ENCODE data around the gene CRYBG1. TPM values are rescaled to one million over a fixed set of nuclear protein-coding genes. Genes with fewer than 3 reads are reported as not detected.

CRYBG1 gene
- polyA plus RNA-seq, 1 donor (not counting 4 experiments of a cell fraction or from before 2014, with no cell fraction given): 54.7 TPM

DNA sequence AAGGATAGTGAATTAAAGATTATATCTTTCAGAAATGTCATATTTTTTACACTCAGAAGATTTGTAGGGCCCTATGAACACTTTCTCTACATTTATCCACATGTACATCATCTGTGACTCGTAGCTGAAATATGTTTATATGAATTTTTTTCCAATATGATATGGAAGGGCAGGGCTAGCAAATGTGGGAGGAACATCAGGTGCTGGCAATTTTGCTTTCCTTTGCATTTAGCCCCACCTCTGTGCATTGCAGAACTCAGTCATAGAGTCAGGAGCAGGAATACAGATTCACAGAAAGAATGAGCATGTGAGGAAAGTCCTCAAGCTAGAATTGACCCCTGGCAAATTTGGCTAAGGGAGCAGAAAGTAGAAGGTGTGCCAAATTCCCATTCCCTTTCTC, 129.9 kb downstream of the CRYBG1 start:
- Histone ChIP-seq H3K4me1 (ENCODE audit: control insufficient read depth, extremely low read depth, insufficient read depth, low read length) (peaks cover 28% of the 10 kb centered on the region), H3K36me3 (ENCODE audit: control insufficient read depth in 2 of 2, extremely low read depth in 1 of 2, insufficient read depth in 2 of 2, low read length in 2 of 2) (no peaks in the 10 kb centered on the region), H3K4me2 (ENCODE audit: control insufficient read depth, extremely low read depth, insufficient read depth, low read depth, low read length) (peak overlapping the region; percentile 50), H3K27me3 (ENCODE audit: control insufficient read depth, extremely low read depth, insufficient read depth, low read length) (no peaks in the 10 kb centered on the region), H3K9me3 (ENCODE audit: control insufficient read depth, low read depth, low read length) (no peaks in the 10 kb centered on the region), H3K9ac (ENCODE audit: control insufficient read depth, extremely low read depth, insufficient read depth, low read length) (no peak overlapping the region), H3K79me2 (ENCODE audit: control insufficient read depth, insufficient read depth, low read length) (peaks cover 9% of the 10 kb centered on the region), H3K9me1 (ENCODE audit: control insufficient read depth, extremely low read depth, insufficient read depth, low read length) (no peaks in the 10 kb centered on the region), H2AFZ (ENCODE audit: control insufficient read depth, low read length) (no peak overlapping the region), H3K4me3 (ENCODE audit: control insufficient read depth in 2 of 3, extremely low read depth in 1 of 3, insufficient read depth in 2 of 3, low read depth in 1 of 3, low read length in 3 of 3) (no peak overlapping the region), H4K20me1 (ENCODE audit: control insufficient read depth, extremely low read depth, insufficient read depth, low read length) (no peaks in the 10 kb centered on the region), H3K27ac (ENCODE audit: control insufficient read depth, insufficient read depth, low read length) (peak overlapping the region; percentile 23)
- FAIRE-seq (peak; percentile 75), DNase-seq (ENCODE audit: low read depth, low spot score) (no peak)
- TF ChIP-seq EZH2 (IDR thresholded peaks at IDR 0.05; ENCODE audit: low read length) (no peak), CTCF (optimal IDR thresholded peaks at IDR 0.05 in 1 of 3, IDR thresholded peaks at IDR 0.05 in 1 of 3, conservative IDR thresholded peaks at IDR 0.05 in 1 of 3; ENCODE audit: extremely low read depth in 1 of 3, insufficient read depth in 2 of 3, low read length in 3 of 3) (no peak)
- dilution Hi-C loops (cut with MboI; ENCODE audit: extremely low pct_ligation_motif_present, low sequenced_read_pairs): no loop called here

- H3K4me2 ChIP-seq (ENCODE audit: control insufficient read depth, extremely low read depth, insufficient read depth, low read depth, low read length): peak overlapping the region; percentile 50
- H3K36me3 ChIP-seq (ENCODE audit: control insufficient read depth in 2 of 2, extremely low read depth in 1 of 2, insufficient read depth in 2 of 2, low read length in 2 of 2): no peaks in the 10 kb centered on the region
- no peak overlapping the region for H3K9ac ChIP-seq (ENCODE audit: control insufficient read depth, extremely low read depth, insufficient read depth, low read length)
- H2AFZ ChIP-seq (ENCODE audit: control insufficient read depth, low read length): no peak overlapping the region
- peaks cover 9% of the 10 kb centered on the region for H3K79me2 ChIP-seq (ENCODE audit: control insufficient read depth, insufficient read depth, low read length)
- dilution Hi-C loops (cut with MboI; ENCODE audit: extremely low pct_ligation_motif_present, low sequenced_read_pairs): no loop called here
- DNase-seq (ENCODE audit: low read depth, low spot score) (no peak), FAIRE-seq (no peak)
- no peak overlapping the region for H3K27ac ChIP-seq (ENCODE audit: control insufficient read depth, insufficient read depth, low read length)
- H3K9me1 ChIP-seq (ENCODE audit: control insufficient read depth, extremely low read depth, insufficient read depth, low read length): no peaks in the 10 kb centered on the region
- no peaks in the 10 kb centered on the region for H3K9me3 ChIP-seq (ENCODE audit: control insufficient read depth, low read depth, low read length)
- TF ChIP-seq CTCF (optimal IDR thresholded peaks at IDR 0.05 in 1 of 3, IDR thresholded peaks at IDR 0.05 in 1 of 3, conservative IDR thresholded peaks at IDR 0.05 in 1 of 3; ENCODE audit: extremely low read depth in 1 of 3, insufficient read depth in 2 of 3, low read length in 3 of 3): no peak
- no peak for TF ChIP-seq EZH2 (IDR thresholded peaks at IDR 0.05; ENCODE audit: low read length)
- H4K20me1 ChIP-seq (ENCODE audit: control insufficient read depth, extremely low read depth, insufficient read depth, low read length): no peaks in the 10 kb centered on the region
- H3K4me1 ChIP-seq (ENCODE audit: control insufficient read depth, extremely low read depth, insufficient read depth, low read length): peaks cover 31% of the 10 kb centered on the region
- no peaks in the 10 kb centered on the region for H3K27me3 ChIP-seq (ENCODE audit: control insufficient read depth, extremely low read depth, insufficient read depth, low read length)
- H3K4me3 ChIP-seq (ENCODE audit: control insufficient read depth in 2 of 3, extremely low read depth in 1 of 3, insufficient read depth in 2 of 3, low read depth in 1 of 3, low read length in 3 of 3): no peak overlapping the region
These were observed 130.5 kb downstream of the CRYBG1 start for GRCh38 chr6:106490974-106491373.
